Hepatic stellate cell (primary cell): ENCODE measurements around the gene TTYH3.

ENCODE experiments used
- DNase-seq: peaks from one replicate; pipeline ENCODE4 v3.0.0; 2011; ENCODE audit warnings: low spot score

The TTYH3 gene

GRCh38 chr7:2617325-2617905 lies 14.4 kb upstream of the TTYH3 start:
- no peak for DNase-seq

- peak; percentile 66 for DNase-seq
These were observed 12.7 kb upstream of the TTYH3 start for GRCh38 chr7:2619116-2619515.

GRCh38 chr7:2621061-2621828 lies 10.5 kb upstream of the TTYH3 start:
- DNase-seq = peak; percentile 79

GRCh38 chr7:2621948-2622640 lies 9.7 kb upstream of the TTYH3 start:
- no peak for DNase-seq

GRCh38 chr7:2622869-2623697 lies 8.7 kb upstream of the TTYH3 start:
- no peak for DNase-seq

- no peak for DNase-seq
These were observed 8.1 kb upstream of the TTYH3 start for GRCh38 chr7:2623698-2624014.

- DNase-seq = no peak
These were observed 7.4 kb upstream of the TTYH3 start for GRCh38 chr7:2624293-2624886.

- no peak for DNase-seq
These were observed 5.2 kb upstream of the TTYH3 start for GRCh38 chr7:2626498-2627117.

GRCh38 chr7:2627258-2628129 lies 4.3 kb upstream of the TTYH3 start:
- no peak for DNase-seq

GRCh38 chr7:2628130-2628482 lies 3.7 kb upstream of the TTYH3 start:
- no peak for DNase-seq

GRCh38 chr7:2628891-2629290 lies 2.9 kb upstream of the TTYH3 start:
- no peak for DNase-seq

GRCh38 chr7:2629746-2630681 lies 1.8 kb upstream of the TTYH3 start:
- DNase-seq = no peak

- DNase-seq = peak; percentile 82
These were observed 1.1 kb downstream of the TTYH3 start for GRCh38 chr7:2632733-2633537.

GRCh38 chr7:2633538-2634266 lies 1.9 kb downstream of the TTYH3 start:
- DNase-seq = peak; percentile 93

GRCh38 chr7:2634267-2635145 lies 2.7 kb downstream of the TTYH3 start:
- no peak for DNase-seq

GRCh38 chr7:2635148-2635668 lies 3.4 kb downstream of the TTYH3 start:
- DNase-seq = no peak
